ENCODE data around the gene PNPLA6. TPM values are rescaled to one million over a fixed set of nuclear protein-coding genes. Genes with fewer than 3 reads are reported as not detected.
A peak's percentile ranks its signal among the peaks of the same experiment; 100 is the strongest.

The PNPLA6 gene
- total and polyA plus RNA-seq, 2 experiments from 2014 or later: 43.0 to 50.5 TPM

GRCh38 chr19:7598180-7598579, 62.7 kb downstream of the PNPLA6 start:
- H3K27ac ChIP-seq: no peak overlapping the region

GRCh38 chr19:7600721-7601120, 65.2 kb downstream of the PNPLA6 start:
- H4K20me1 ChIP-seq (ENCODE audit: insufficient read depth, poor library complexity, severe bottlenecking): peaks cover 75% of the 10 kb centered on the region
- TF ChIP-seq EZH2 (IDR thresholded peaks at IDR 0.05; ENCODE audit: borderline replicate concordance): no peak
- TF ChIP-seq EZH2phosphoT487 (IDR thresholded peaks at IDR 0.05; ENCODE audit: low read depth, severe bottlenecking, unreplicated experiment): no peak
- TF ChIP-seq, protein P1, sequence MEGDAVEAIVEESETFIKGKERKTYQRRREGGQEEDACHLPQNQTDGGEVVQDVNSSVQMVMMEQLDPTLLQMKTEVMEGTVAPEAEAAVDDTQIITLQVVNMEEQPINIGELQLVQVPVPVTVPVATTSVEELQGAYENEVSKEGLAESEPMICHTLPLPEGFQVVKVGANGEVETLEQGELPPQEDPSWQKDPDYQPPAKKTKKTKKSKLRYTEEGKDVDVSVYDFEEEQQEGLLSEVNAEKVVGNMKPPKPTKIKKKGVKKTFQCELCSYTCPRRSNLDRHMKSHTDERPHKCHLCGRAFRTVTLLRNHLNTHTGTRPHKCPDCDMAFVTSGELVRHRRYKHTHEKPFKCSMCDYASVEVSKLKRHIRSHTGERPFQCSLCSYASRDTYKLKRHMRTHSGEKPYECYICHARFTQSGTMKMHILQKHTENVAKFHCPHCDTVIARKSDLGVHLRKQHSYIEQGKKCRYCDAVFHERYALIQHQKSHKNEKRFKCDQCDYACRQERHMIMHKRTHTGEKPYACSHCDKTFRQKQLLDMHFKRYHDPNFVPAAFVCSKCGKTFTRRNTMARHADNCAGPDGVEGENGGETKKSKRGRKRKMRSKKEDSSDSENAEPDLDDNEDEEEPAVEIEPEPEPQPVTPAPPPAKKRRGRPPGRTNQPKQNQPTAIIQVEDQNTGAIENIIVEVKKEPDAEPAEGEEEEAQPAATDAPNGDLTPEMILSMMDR (IDR thresholded peaks at IDR 0.05; ENCODE audit: poor library complexity): no peak
- H3K4me1 ChIP-seq (ENCODE audit: insufficient read depth): peaks cover 5% of the 10 kb centered on the region
- peaks cover 77% of the 10 kb centered on the region for H3K79me2 ChIP-seq
- H3K36me3 ChIP-seq (replicated peaks; ENCODE audit: insufficient read depth, low read depth): no peaks in the 10 kb centered on the region
- DNase-seq (ENCODE audit: low spot score): no peak
- no peaks in the 10 kb centered on the region for H3K27me3 ChIP-seq
- H3K9me2 ChIP-seq (replicated peaks; ENCODE audit: insufficient read depth): no peaks in the 10 kb centered on the region
- no peaks in the 10 kb centered on the region for H3K9me3 ChIP-seq (ENCODE audit: low read depth)
- H2AFZ ChIP-seq: no peak overlapping the region
- H3K4me2 ChIP-seq: no peak overlapping the region
- H3K27ac ChIP-seq: no peak overlapping the region
- H3K4me3 ChIP-seq: no peak overlapping the region

More at GRCh38 chr19:7598180-7598579, 62.7 kb downstream of the PNPLA6 start:
- DNase-seq (ENCODE audit: low spot score): no peak
- no peak overlapping the region for H3K4me3 ChIP-seq
- H3K79me2 ChIP-seq: peaks cover 52% of the 10 kb centered on the region
- H3K27me3 ChIP-seq: no peaks in the 10 kb centered on the region
- no peaks in the 10 kb centered on the region for H3K9me3 ChIP-seq (ENCODE audit: low read depth)
- WGBS (ENCODE audit: low lambda C conversion rate, missing lambda C conversion rate): 80% methylated on average over 6 of the region's 6 CpGs
- H3K9me2 ChIP-seq (replicated peaks; ENCODE audit: insufficient read depth): no peaks in the 10 kb centered on the region
- peak overlapping the region; percentile 89 for H3K4me2 ChIP-seq
- TF ChIP-seq EZH2phosphoT487 (IDR thresholded peaks at IDR 0.05; ENCODE audit: low read depth, severe bottlenecking, unreplicated experiment): no peak
- TF ChIP-seq, protein P1 (IDR thresholded peaks at IDR 0.05; ENCODE audit: poor library complexity): no peak
- no peak for TF ChIP-seq EZH2 (IDR thresholded peaks at IDR 0.05; ENCODE audit: borderline replicate concordance)
- H3K36me3 ChIP-seq (replicated peaks; ENCODE audit: insufficient read depth, low read depth): no peaks in the 10 kb centered on the region
- H3K4me1 ChIP-seq (ENCODE audit: insufficient read depth): peaks cover 5% of the 10 kb centered on the region
- H4K20me1 ChIP-seq (ENCODE audit: insufficient read depth, poor library complexity, severe bottlenecking): peaks cover 50% of the 10 kb centered on the region
- no peak overlapping the region for H2AFZ ChIP-seq

DNA sequence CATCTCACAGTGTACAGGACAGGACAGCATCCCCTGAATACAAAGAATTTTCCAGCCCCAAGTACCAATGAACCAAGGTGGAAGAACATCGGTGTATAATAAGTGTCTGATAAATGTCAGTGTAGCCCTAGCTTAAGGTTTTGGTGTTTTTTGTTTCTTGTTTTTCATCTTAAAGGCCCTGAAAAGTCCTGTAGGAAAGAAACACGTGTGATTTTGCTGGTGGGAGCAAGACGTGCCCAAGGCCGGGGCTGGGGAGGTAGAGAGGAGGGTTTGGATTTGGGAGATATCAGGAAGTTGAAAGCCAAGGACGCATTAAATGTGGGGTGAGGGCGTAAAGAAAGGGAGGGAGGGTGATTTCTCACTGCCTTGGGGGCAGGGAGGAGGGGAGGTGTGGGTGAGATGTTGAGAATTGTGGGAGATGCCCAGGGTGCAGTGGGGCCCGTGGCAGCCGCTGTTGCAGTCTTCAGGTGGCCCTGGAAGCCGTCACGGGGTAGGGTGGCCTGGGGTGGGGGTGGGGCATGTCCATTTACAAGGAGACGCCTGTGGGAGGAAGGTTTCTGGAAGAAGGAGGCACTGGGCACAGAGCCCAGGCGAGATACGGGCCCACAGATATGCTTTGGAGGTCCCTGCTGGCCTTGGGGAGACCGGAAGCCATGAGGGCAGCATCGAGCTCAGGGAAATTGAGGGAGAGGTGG, 66.9 kb downstream of the PNPLA6 start:
- H4K20me1 ChIP-seq (ENCODE audit: insufficient read depth, poor library complexity, severe bottlenecking): peaks cover 80% of the 10 kb centered on the region
- H3K9me2 ChIP-seq (replicated peaks; ENCODE audit: insufficient read depth): no peaks in the 10 kb centered on the region
- no peaks in the 10 kb centered on the region for H3K36me3 ChIP-seq (replicated peaks; ENCODE audit: insufficient read depth, low read depth)
- peaks cover 1% of the 10 kb centered on the region for H3K4me1 ChIP-seq (ENCODE audit: insufficient read depth)
- H3K4me2 ChIP-seq: no peak overlapping the region
- no peak overlapping the region for H3K27ac ChIP-seq
- H2AFZ ChIP-seq: no peak overlapping the region
- H3K9me3 ChIP-seq (ENCODE audit: low read depth): no peaks in the 10 kb centered on the region
- DNase-seq (ENCODE audit: low spot score): no peak
- 57% methylated on average over 14 of the region's 15 CpGs for WGBS (ENCODE audit: low lambda C conversion rate, missing lambda C conversion rate)
- TF ChIP-seq EZH2 (IDR thresholded peaks at IDR 0.05; ENCODE audit: borderline replicate concordance) (no peak), EZH2phosphoT487 (IDR thresholded peaks at IDR 0.05; ENCODE audit: low read depth, severe bottlenecking, unreplicated experiment) (no peak)
- TF ChIP-seq, protein P1 (IDR thresholded peaks at IDR 0.05; ENCODE audit: poor library complexity): no peak
- peaks cover 67% of the 10 kb centered on the region for H3K79me2 ChIP-seq
- no peaks in the 10 kb centered on the region for H3K27me3 ChIP-seq
- no peak overlapping the region for H3K4me3 ChIP-seq

Data from hepatocyte (in vitro differentiated cells).